K562 (cell line): ENCODE measurements around the gene HLA-DMB. TPM values are rescaled to one million over a fixed set of nuclear protein-coding genes. Genes with fewer than 3 reads are reported as not detected.

Experiments
- ATAC-seq: fragments of 200-7000 bp; cut with Tn5 transposase; 3 replicates; pipeline ENCODE4 v1.9.1; 2020; ENCODE audit warnings: moderate library complexity
- BruUV-seq: library from RNA; stranded (reverse); fragments of 400-500 nt; replicated peaks from 2 replicates; lab custom pipeline; 2021; lab: Mats Ljungman, UMichigan
- CTCF ChIA-PET: fragments of 300-600 bp; formaldehyde crosslinking; extraction: SDS; loops from one replicate; lab custom pipeline; 2021; ENCODE audit warnings: low intra/inter-chr PET ratio; lab: Yijun Ruan, JAX
- POLR2A ChIA-PET: fragments of 300-600, 350-650 bp; sonication (Branson Sonifier 250); formaldehyde crosslinking; extraction: SDS; loops from one replicate; lab custom pipeline; 2021; ENCODE audit warnings: antibody characterized with exemption, inconsistent platforms; lab: Yijun Ruan, JAX
- DNase-seq, 4 experiments: peaks; one replicate each; pipeline versions ENCODE4 v3.0.0 to v3.0.0-alpha.2; 2011 to 2018; ENCODE audit warnings: low spot score in 3 of 4, mixed read lengths in 3 of 4; ENCODE audit errors: extremely low read depth in 1 of 4
- FAIRE-seq: peaks from 2 replicates; lab custom pipeline; 2011; peaks lifted over from hg19 to GRCh38; lab: Jason Lieb, UNC
- H2AFZ ChIP-seq: 2 replicates; pipeline ENCODE4 v1.6.0; 2011; ENCODE audit warnings: low read depth, low read length, control low read depth, inconsistent platforms
- H3K27ac ChIP-seq: fragments of 200-600 bp; 3 replicates; pipeline ENCODE4 v1.8.0; 2011; ENCODE audit warnings: low read depth, mild to moderate bottlenecking, control low read depth, inconsistent platforms, low read length, moderate library complexity, mixed read lengths; ENCODE audit errors: extremely low read depth
- H3K27me3 ChIP-seq, 2 experiments: fragments of 300-600 bp in 1 of 2; 2 replicates in 1 of 2; 3 replicates in 1 of 2; pipeline versions ENCODE4 v1.6.0 to v1.8.0; 2011; ENCODE audit warnings: inconsistent platforms in 2 of 2, low read length in 2 of 2, mild to moderate bottlenecking in 1 of 2, mixed read lengths in 1 of 2, moderate library complexity in 1 of 2; ENCODE audit not compliant: control insufficient read depth in 2 of 2, insufficient read depth in 2 of 2
- H3K36me3 ChIP-seq: fragments of 300-600 bp; 3 replicates; pipeline ENCODE4 v1.8.0; 2011; ENCODE audit warnings: mild to moderate bottlenecking, low read length, inconsistent platforms; ENCODE audit not compliant: control insufficient read depth, insufficient read depth
- H3K4me1 ChIP-seq, 2 experiments: fragments of 200-600 bp in 1 of 2; replicated peaks in 1 of 2; 2 replicates in 1 of 2; 3 replicates in 1 of 2; pipeline versions ENCODE4 v1.5.1 to v1.8.0; 2011; ENCODE audit warnings: inconsistent platforms in 2 of 2, low read length in 2 of 2, mild to moderate bottlenecking in 1 of 2, mixed read lengths in 1 of 2, moderate library complexity in 1 of 2; ENCODE audit not compliant: control insufficient read depth in 2 of 2, insufficient read depth in 2 of 2
- H3K4me2 ChIP-seq: 2 replicates; pipeline ENCODE4 v1.6.1; 2011; ENCODE audit warnings: low read length, control low read depth, inconsistent platforms, mixed read lengths; ENCODE audit not compliant: insufficient read depth
- H3K4me3 ChIP-seq: fragments of 200-600 bp; sonication (generic), shearing (Covaris generic); 2 replicates; pipeline ENCODE4 v1.5.1; 2016; ENCODE audit warnings: control low read depth, inconsistent platforms
- H3K79me2 ChIP-seq: fragments of 200-600 bp; 3 replicates; pipeline ENCODE4 v1.8.0; 2011; ENCODE audit warnings: low read length, inconsistent platforms; ENCODE audit not compliant: control insufficient read depth, insufficient read depth
- H3K9ac ChIP-seq, 2 experiments: 2 replicates each; pipeline versions ENCODE4 v1.6.0 to v1.6.1; 2011; ENCODE audit warnings: low read depth in 2 of 2, low read length in 2 of 2, control low read depth in 1 of 2, inconsistent platforms in 1 of 2, mild to moderate bottlenecking in 1 of 2, mixed read lengths in 1 of 2; ENCODE audit not compliant: insufficient read depth in 1 of 2
- H3K9me1 ChIP-seq: one replicate; pipeline ENCODE4 v1.6.0; 2011; ENCODE audit warnings: inconsistent platforms, mild to moderate bottlenecking, low read length, moderate library complexity; ENCODE audit not compliant: control insufficient read depth, insufficient read depth
- H3K9me3 ChIP-seq: replicated peaks from 2 replicates; pipeline ENCODE4 v1.5.1; 2011; ENCODE audit warnings: low read depth, low read length, inconsistent platforms; ENCODE audit not compliant: control insufficient read depth, insufficient read depth
- H4K20me1 ChIP-seq: replicated peaks from 2 replicates; pipeline ENCODE4 v1.6.1; 2011; ENCODE audit warnings: low read length, inconsistent platforms, mixed read lengths; ENCODE audit not compliant: control insufficient read depth, insufficient read depth
- CREM ChIP-seq: IDR thresholded peaks from 2 replicates; pipeline ENCODE4 v1.6.1; 2014; ENCODE audit warnings: antibody characterized with exemption, low read depth
- KAT7 ChIP-seq: sonication (generic); formaldehyde crosslinking; IDR thresholded peaks from 2 replicates; pipeline ENCODE4 v1.8.0; 2022; ENCODE audit warnings: missing genetic modification reagents, mild to moderate bottlenecking, borderline replicate concordance
- KLF6 ChIP-seq: fragments of 250-450 bp; sonication (Bioruptor Pico); IDR thresholded peaks from 2 replicates; pipeline ENCODE4 v1.4.0; 2020; ENCODE audit warnings: mild to moderate bottlenecking, moderate library complexity, borderline replicate concordance
- MAFK ChIP-seq: IDR thresholded peaks from 2 replicates; pipeline ENCODE4 v1.6.1; 2011; ENCODE audit warnings: low read length, improper control_type of control experiment
- NR4A1 ChIP-seq, 2 experiments: fragments of 250-450 bp in 1 of 2; fragments of 450-650 bp in 1 of 2; sonication (Bioruptor Pico) in 1 of 2; IDR thresholded peaks; 2 replicates each; pipeline versions ENCODE4 v1.4.0 to v1.6.1; 2016 to 2020; ENCODE audit warnings: mild to moderate bottlenecking in 2 of 2, missing compliant biosample characterization in 1 of 2, missing genetic modification characterization in 1 of 2, moderate library complexity in 1 of 2
- RBFOX2 ChIP-seq: fragments of 200-400 bp; formaldehyde crosslinking; IDR thresholded peaks from 2 replicates; pipeline ENCODE4 v1.6.1; 2017; ENCODE audit warnings: low read depth, mild to moderate bottlenecking, low read length, moderate library complexity
- RBM25 ChIP-seq: fragments of 200-400 bp; formaldehyde crosslinking; IDR thresholded peaks from 2 replicates; pipeline ENCODE4 v1.6.1; 2018; ENCODE audit warnings: low read length, low read depth, moderate library complexity; ENCODE audit not compliant: severe bottlenecking
- TGIF2 ChIP-seq: sonication (generic); formaldehyde crosslinking; IDR thresholded peaks from 2 replicates; pipeline ENCODE4 v1.8.1; 2022; ENCODE audit warnings: mild to moderate bottlenecking, missing genetic modification reagents, moderate library complexity
- ZC3H4 ChIP-seq: sonication (generic); formaldehyde crosslinking; IDR thresholded peaks from 2 replicates; pipeline ENCODE4 v1.9.0; 2021; ENCODE audit warnings: missing genetic modification reagents, borderline replicate concordance
- WGBS: fragments of 100-300 bp; shearing (Covaris generic); methylation state at CpG from one replicate; pipeline ENCODE4 v1.1.6; 2016; ENCODE audit warnings: low coverage, mixed read lengths; ENCODE audit not compliant: insufficient coverage; ENCODE audit errors: missing lambda C conversion rate; 5-methylcytosine and 5-hydroxymethylcytosine counted together
- in situ Hi-C: fragments of 300-500 bp; cut with MboI; formaldehyde crosslinking; loops from 4 replicates; pipeline ENCODE4 v1.15.0; 2018; ENCODE audit warnings: inconsistent platforms, mixed read lengths
- intact Hi-C: fragments of 100-400 bp; cut with micrococcal nuclease; formaldehyde crosslinking; loops from 2 replicates; pipeline ENCODE4 v1.14.2; 2022
- polyA plus RNA-seq, 8 experiments: library from polyadenylated mRNA; depleted of rRNA in 4 of 8; stranded (reverse) in 5 of 8; unstranded in 3 of 8; fragments of >200 nt; fragmentation: Nextera tagmentation in 2 of 8; fragmentation: Illumina TruSeq in 1 of 8; extraction: Ambion mirVana in 2 of 8; extraction: Trizol in 1 of 8; gene quantifications; 2 replicates each; pipeline versions ENCODE4 v1.2.1 to v1.2.3, GENCODE V29; 2011 to 2014; ENCODE audit warnings: inconsistent platforms in 1 of 8, missing spikeins in 1 of 8
- total RNA-seq, 7 experiments: library from RNA; depleted of rRNA in 6 of 7; stranded (reverse); fragments of >200 nt in 6 of 7; fragmentation: Illumina TruSeq in 2 of 7; extraction: Trizol in 2 of 7; gene quantifications; 2 replicates each; pipeline versions ENCODE4 v1.2.1 to v1.2.3, GENCODE V29; 2011 to 2021; ENCODE audit warnings: low replicate concordance in 1 of 7
- TF ChIP-seq, protein P1 (sequence below): fragments of 250-450 bp; sonication (Bioruptor Pico); IDR thresholded peaks from 2 replicates; pipeline ENCODE4 v1.4.0; 2020
- TF ChIP-seq, protein P2 (sequence below), 2 experiments: fragments of 450-650 bp; IDR thresholded peaks; 2 replicates each; pipeline ENCODE4 v1.6.1; 2016

HLA-DMB gene
- total and polyA plus RNA-seq, 9 of the 15 experiments (the other 6 are each of a cell fraction or from before 2014, with no cell fraction given): 0.38 TPM; not detected in 8

- TF ChIP-seq, protein P1, sequence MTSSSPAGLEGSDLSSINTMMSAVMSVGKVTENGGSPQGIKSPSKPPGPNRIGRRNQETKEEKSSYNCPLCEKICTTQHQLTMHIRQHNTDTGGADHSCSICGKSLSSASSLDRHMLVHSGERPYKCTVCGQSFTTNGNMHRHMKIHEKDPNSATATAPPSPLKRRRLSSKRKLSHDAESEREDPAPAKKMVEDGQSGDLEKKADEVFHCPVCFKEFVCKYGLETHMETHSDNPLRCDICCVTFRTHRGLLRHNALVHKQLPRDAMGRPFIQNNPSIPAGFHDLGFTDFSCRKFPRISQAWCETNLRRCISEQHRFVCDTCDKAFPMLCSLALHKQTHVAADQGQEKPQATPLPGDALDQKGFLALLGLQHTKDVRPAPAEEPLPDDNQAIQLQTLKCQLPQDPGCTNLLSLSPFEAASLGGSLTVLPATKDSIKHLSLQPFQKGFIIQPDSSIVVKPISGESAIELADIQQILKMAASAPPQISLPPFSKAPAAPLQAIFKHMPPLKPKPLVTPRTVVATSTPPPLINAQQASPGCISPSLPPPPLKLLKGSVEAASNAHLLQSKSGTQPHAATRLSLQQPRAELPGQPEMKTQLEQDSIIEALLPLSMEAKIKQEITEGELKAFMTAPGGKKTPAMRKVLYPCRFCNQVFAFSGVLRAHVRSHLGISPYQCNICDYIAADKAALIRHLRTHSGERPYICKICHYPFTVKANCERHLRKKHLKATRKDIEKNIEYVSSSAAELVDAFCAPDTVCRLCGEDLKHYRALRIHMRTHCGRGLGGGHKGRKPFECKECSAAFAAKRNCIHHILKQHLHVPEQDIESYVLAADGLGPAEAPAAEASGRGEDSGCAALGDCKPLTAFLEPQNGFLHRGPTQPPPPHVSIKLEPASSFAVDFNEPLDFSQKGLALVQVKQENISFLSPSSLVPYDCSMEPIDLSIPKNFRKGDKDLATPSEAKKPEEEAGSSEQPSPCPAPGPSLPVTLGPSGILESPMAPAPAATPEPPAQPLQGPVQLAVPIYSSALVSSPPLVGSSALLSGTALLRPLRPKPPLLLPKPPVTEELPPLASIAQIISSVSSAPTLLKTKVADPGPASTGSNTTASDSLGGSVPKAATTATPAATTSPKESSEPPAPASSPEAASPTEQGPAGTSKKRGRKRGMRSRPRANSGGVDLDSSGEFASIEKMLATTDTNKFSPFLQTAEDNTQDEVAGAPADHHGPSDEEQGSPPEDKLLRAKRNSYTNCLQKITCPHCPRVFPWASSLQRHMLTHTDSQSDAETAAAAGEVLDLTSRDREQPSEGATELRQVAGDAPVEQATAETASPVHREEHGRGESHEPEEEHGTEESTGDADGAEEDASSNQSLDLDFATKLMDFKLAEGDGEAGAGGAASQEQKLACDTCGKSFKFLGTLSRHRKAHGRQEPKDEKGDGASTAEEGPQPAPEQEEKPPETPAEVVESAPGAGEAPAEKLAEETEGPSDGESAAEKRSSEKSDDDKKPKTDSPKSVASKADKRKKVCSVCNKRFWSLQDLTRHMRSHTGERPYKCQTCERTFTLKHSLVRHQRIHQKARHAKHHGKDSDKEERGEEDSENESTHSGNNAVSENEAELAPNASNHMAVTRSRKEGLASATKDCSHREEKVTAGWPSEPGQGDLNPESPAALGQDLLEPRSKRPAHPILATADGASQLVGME: no peak
Measured at GRCh38 chr6:32977272-32977952, 36.6 kb upstream of the HLA-DMB start (continued).

DNA sequence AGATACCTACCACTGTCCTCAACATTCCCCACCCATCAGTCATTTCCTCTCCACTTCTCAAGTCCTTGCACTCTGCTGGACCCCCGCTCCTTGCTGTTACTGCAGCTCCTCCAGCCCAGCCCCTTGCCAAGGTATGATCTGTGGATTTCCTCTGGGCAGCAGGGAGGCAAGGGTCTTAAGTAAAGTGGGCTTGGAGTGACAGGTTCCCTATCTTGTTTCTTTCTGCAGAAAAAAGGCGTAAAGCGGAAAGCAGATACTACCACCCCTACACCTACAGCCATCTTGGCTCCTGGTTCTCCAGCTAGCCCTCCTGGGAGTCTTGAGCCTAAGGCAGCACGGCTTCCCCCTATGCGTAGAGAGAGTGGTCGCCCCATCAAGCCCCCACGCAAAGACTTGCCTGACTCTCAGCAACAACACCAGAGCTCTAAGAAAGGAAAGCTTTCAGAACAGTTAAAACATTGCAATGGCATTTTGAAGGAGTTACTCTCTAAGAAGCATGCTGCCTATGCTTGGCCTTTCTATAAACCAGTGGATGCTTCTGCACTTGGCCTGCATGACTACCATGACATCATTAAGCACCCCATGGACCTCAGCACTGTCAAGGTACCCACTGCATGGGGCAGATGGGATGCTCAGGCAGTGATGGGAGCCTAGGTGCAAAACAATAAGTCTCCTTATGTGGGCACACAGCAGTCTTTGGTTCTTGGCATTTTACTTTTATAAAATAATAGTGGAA is 35.7 kb upstream of the HLA-DMB start:
- no TSS peak for BruUV-seq
- in situ Hi-C loops: no loop called here
- Histone ChIP-seq H3K9ac (peak overlapping the region in 1 of 2 experiments; percentile 29; a peak in 1 of 4 replicates), H3K4me3 (no peak overlapping the region), H3K4me2 (peak overlapping the region; percentile 10; the same call in 1 of the 2 replicates), H3K36me3 (peaks cover 94% of the 10 kb centered on the region), H3K9me3 (no peaks in the 10 kb centered on the region), H3K4me1 (peaks cover 12 to 13% of the 10 kb centered on the region in 2 experiments; a peak in 4 of 5 replicates), H3K27me3 (no peaks in the 10 kb centered on the region), H3K9me1 (peaks cover 22% of the 10 kb centered on the region), H4K20me1 (peaks cover 76% of the 10 kb centered on the region), H3K79me2 (peaks cover 71% of the 10 kb centered on the region), H3K27ac (no peak overlapping the region), H2AFZ (no peak overlapping the region)
- WGBS: 95% methylated on average over 7 of the region's 7 CpGs
- ChIA-PET CTCF (no interaction called here), POLR2A (interaction anchor here (5.2 to 13.4 kb wide), 4 partner anchors 8 to 44 kb away, joined by 63 to 384 read pairs (median 187); partner anchors contain the start of gene HLA-DMA)
- ATAC-seq (no peak), FAIRE-seq (no peak), DNase-seq (no peak)
- intact Hi-C loops: no loop called here
- TF ChIP-seq TGIF2 (CRISPR knock-in tag) (0 out of 2 replicates have a peak, but pooled peaks have one; percentile 15), KLF6 (CRISPR knock-in tag) (no peak), NR4A1 (CRISPR knock-in tag; IDR thresholded peaks at IDR 0.05) (0 out of 2 replicates have a peak, but pooled peaks have one; percentile 31), NR4A1 (tag; IDR thresholded peaks at IDR 0.05) (no peak), RBM25 (no peak), CREM (no peak), KAT7 (CRISPR knock-in tag) (no peak), ZC3H4 (CRISPR knock-in tag) (no peak), MAFK (no peak), RBFOX2 (0 out of 2 replicates have a peak, but pooled peaks have one; percentile 46)
- TF ChIP-seq, protein P2, sequence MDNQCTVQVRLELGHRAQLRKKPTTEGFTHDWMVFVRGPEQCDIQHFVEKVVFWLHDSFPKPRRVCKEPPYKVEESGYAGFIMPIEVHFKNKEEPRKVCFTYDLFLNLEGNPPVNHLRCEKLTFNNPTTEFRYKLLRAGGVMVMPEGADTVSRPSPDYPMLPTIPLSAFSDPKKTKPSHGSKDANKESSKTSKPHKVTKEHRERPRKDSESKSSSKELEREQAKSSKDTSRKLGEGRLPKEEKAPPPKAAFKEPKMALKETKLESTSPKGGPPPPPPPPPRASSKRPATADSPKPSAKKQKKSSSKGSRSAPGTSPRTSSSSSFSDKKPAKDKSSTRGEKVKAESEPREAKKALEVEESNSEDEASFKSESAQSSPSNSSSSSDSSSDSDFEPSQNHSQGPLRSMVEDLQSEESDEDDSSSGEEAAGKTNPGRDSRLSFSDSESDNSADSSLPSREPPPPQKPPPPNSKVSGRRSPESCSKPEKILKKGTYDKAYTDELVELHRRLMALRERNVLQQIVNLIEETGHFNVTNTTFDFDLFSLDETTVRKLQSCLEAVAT (IDR thresholded peaks at IDR 0.05): no peak
